HG03159 (cell line): ENCODE results near the gene PLPP7.

Experiments used
- ATAC-seq: cut with Tn5 transposase; IDR thresholded peaks from one replicate; pipeline ENCODE4 v1.9.1; 2021; ENCODE audit warnings: mild to moderate bottlenecking, moderate library complexity; ENCODE audit not compliant: unreplicated experiment

Gene PLPP7

DNA sequence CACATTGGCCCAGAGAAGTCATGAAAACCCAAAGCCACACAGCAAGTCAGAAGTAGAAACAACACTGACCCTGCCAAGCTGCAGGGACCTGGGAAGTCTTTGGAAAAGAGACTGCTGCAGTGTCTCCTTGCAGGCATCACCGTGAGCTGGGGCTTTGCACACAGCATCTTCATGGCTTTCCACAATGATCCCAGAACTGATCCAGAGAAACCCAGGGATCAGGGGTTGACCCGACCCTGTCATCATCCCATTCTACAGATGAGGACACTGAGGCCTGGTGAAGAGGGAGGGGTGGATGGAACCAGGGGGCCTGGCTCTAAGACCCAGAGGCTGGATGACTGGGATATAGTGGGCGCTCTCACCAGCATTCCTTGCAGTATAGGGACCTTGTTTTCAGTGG lies 8.9 kb upstream of the PLPP7 start:
- ATAC-seq, result no peak

- ATAC-seq, result no peak
These were observed 8.2 kb upstream of the PLPP7 start for GRCh38 chr9:131281119-131281965.

GRCh38 chr9:131282175-131282574 lies 7.3 kb upstream of the PLPP7 start:
- ATAC-seq, result no peak

DNA sequence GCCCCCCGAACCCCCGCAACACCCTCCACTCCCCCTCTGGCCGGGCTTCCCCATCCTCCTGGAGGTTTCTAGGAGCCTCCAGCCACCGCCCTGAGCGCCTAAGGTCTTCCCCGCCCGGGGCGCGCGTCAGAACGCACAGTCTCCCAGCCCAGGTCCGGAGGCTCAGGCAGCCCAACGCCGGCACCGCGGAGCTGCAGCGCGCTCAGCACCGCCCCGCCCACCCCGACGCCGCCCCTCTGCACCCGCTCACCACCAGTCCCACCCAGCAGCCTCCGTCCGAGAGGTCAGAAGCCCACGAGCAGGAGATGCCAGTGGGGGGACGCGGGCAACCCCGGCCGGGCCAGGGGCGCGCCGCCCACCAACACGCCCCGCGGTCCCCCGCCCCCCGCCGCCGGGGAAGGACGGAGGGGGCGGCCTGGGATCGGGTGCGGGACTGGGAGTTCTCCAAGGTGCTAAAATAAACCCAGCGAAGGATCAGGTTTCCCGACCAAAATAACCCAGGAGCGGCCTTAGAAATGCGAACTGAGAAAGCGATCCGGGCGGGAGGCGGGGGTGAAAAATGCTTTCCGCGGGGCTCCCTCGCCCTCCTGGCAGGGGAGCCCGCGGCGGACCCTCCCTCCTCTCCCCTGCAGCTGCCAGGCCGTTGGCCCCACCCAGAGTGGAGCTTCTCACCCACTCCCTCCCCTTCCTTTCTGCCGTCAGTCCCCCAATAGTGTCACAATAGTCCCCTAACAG lies 6.7 kb upstream of the PLPP7 start:
- no peak for ATAC-seq

GRCh38 chr9:131284856-131285255 lies 4.7 kb upstream of the PLPP7 start:
- no peak for ATAC-seq

GRCh38 chr9:131287359-131287758 lies 2.2 kb upstream of the PLPP7 start:
- ATAC-seq, result no peak

DNA sequence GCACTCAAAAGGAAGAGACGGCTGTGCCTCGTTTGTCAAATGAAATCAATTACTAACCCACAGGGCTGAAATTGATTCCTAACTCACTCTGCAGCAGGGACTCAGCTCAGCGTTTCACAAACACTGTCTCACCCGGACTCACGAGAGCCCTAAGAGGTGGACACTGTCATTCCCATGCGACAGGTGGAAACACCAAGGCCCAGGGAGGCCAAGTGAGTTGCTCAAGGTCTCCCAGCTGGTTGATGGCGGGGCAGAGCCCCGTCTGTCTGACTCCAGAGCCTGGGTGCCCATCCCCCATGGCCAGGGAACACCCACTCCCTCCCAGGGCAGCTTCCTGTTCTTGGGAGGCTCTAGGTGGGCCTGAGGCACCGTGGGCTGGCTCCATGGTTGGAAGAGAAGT lies 1.3 kb upstream of the PLPP7 start:
- no peak for ATAC-seq

DNA sequence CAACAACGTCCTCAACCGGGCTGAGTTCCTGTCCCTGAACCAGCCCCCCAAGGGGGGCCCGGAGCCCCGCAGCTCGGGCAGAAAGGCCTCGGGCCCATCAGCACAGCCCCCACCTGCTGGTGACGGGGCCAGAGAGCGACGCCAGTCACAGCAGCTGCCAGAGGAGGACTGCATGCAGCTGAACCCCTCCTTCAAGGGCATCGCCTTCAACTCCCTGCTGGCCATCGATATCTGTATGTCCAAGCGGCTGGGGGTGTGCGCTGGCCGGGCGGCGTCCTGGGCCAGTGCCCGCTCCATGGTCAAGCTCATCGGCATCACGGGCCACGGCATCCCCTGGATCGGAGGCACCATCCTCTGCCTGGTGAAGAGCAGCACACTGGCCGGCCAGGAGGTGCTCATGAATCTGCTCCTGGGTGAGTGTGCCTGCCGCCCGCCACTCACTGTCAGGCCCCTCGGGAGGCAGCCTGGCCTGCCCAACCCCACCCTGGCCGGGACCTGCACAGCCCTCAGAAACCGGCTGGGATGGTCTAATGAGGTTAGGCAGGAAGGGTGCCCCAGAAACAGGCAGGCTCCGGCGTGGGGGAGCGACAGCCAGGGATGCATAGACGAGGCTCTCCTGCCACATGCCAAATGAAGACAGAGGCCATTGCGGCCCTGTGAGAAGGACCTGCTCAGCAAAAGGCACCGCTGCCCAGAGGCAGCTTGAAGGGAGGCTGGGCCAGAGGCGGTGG lies 678 bp downstream of the PLPP7 start:
- ATAC-seq, result no peak

- no peak for ATAC-seq
These were observed 1.3 kb downstream of the PLPP7 start for GRCh38 chr9:131290767-131291370.

- ATAC-seq, result no peak
These were observed 2.3 kb downstream of the PLPP7 start for GRCh38 chr9:131291795-131292315.

DNA sequence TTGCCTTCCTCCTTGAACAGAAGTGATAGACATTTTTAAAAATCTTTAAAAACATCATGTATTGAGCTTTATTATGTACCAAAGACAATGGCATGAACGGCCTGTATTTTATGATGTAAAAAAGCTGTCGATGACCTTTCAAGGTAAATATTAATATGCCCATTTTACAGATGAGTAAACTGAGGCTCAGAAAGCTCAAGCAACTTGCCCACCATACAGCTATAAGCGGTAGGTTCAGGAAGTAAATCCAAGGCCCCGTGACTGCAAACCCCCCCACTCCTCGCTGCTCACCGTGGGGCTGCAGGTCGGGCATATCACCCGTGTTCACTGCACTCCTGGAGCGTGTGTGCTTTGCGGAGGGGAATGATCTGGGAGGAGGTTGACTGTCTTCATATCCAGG lies 3.4 kb downstream of the PLPP7 start:
- ATAC-seq, result no peak

DNA sequence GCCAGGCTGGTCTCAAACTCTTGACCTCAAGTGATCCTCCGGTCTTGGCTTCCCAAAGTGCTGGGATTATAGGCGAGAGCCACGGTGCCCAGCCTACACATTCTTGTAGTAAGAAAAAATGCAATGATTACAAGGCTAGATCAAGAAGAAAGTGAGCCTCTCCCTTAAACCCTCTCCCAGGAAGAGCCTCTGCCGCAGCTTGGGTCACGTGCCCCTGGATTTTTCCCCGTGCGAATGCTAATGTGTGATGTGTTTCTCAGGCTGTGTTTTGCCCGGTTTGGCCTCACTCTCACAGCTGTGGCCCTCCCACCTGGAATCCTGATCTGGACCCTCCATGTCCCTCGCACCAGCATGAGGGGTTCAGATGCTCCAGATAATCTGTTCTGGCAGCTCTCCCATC lies 6.9 kb downstream of the PLPP7 start:
- ATAC-seq, result no peak

GRCh38 chr9:131296906-131297500 lies 7.5 kb downstream of the PLPP7 start:
- ATAC-seq, result no peak

- no peak for ATAC-seq
These were observed 8.4 kb downstream of the PLPP7 start for GRCh38 chr9:131297903-131298302.

DNA sequence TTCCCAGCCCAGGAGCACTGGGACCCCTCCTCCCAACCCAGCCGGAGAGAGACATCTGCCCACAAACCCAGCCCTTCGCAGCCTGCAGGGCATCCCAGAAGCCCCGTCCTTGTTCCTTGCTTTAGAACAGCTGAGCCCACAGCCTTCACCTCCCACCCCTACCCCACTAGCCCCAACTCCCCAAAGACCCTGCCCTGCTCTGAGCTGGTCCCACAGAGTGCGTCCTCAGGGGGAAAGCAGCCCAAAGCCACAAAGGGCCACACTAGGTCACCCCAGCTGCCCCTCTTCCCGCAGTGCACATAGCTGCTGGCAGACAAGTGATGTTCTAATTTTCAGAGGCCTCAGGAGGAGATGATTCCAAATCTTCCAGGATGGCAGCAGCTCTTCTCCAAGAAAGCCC lies 8.8 kb downstream of the PLPP7 start:
- ATAC-seq, result no peak

GRCh38 chr9:131298816-131299215 lies 9.3 kb downstream of the PLPP7 start:
- no peak for ATAC-seq

- ATAC-seq, result no peak
These were observed 9.9 kb downstream of the PLPP7 start for GRCh38 chr9:131299346-131299960.

- ATAC-seq, result no peak
These were observed 10.4 kb downstream of the PLPP7 start for GRCh38 chr9:131299961-131300347.

DNA sequence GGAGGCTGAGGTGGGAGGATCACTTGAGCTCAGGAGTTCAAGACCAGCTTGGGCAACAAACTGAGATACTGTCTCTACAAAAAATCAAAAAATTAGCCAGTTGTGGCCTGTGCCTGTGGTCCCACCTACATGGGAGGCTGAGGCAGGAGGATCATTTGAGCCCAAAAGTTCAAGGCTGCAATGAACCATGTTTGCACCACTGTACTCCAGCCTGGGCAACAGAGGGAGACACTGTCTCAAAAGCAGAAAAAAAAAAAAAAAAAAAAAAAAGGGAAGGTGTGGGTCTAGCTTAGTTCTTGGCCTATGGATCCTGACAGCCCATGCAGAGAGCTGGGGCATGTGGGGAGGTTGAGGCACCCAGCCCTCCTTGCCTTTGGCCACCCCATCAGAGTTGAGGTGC lies 10.9 kb downstream of the PLPP7 start:
- no peak for ATAC-seq
